Measurements from ENCODE around the gene AIP.
A peak's percentile ranks its signal among the peaks of the same experiment; 100 is the strongest.
"Not testable (repeated sequence)": the region's sequence is repeated elsewhere in the genome, so short reads cannot be mapped to it uniquely, and the experiment has no call there.

The AIP gene

GRCh38 chr11:67449116-67449844 lies 33.5 kb upstream of the AIP start:
- no peak for DNase-seq (ENCODE audit: low spot score)

- DNase-seq (ENCODE audit: low spot score) = no peak
These were observed 31.8 kb upstream of the AIP start for GRCh38 chr11:67450796-67451657.

DNA sequence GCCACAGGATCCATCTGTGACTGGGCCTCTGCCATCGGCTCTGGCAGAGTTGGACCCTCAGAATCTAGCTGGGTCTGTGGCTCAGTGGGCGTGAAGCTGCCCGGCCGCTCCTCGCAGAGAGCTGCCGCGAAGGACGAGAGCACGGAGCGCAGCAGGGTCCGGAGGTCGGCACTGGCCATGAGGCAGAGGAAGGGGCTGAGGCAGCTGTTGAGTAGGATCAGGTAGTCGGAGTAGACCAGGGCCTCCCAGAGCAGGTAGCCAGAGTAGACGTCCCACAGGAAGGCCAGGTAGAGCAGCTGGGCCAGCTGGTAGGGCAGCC lies 31.2 kb upstream of the AIP start:
- DNase-seq (ENCODE audit: low spot score) = no peak

- no peak for DNase-seq (ENCODE audit: low spot score)
These were observed 30.5 kb upstream of the AIP start, which contains the start of gene GPR152 for GRCh38 chr11:67452141-67452952. Gene GPR152 (minus strand): TSS chr11:67452729. CDS start chr11:67452724, 5 bp downstream.

- DNase-seq (ENCODE audit: low spot score) = no peak
These were observed 28.8 kb upstream of the AIP start for GRCh38 chr11:67453816-67454732.

GRCh38 chr11:67455054-67455453 lies 27.8 kb upstream of the AIP start, which contains the start of gene CABP4:
Gene CABP4 (plus strand): TSS chr11:67455354. CDS start chr11:67455424, 70 bp downstream.
- no peak for DNase-seq (ENCODE audit: low spot score)

DNA sequence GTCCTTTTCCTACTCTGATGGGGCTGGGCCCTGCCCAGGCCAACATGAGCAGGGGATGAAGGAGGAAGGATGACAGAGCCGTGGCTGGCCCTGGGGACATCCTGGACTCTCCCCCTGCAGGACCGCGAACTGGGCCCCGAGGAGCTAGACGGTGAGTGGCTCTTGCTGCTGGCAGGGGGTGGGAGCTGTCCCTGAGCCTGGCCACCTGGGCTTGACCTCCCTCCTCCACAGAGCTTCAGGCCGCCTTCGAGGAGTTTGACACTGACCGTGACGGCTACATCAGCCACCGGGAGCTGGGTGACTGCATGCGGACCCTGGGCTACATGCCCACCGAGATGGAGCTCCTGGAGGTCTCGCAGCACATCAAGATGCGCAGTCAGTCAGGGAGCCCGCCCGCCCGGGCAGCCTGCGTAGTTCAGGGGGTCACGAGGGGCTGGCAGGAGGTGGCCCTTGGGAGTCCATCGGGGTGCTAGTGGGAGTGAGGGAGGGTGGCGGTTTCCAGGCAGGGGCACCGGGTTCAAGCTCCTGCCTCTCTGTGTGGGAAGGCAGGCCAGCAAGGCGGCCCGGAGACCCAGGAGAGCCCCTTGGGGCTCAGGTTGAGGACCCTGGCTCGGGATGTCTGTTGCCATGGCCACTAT lies 26.6 kb upstream of the AIP start:
- DNase-seq (ENCODE audit: low spot score) = no peak

DNA sequence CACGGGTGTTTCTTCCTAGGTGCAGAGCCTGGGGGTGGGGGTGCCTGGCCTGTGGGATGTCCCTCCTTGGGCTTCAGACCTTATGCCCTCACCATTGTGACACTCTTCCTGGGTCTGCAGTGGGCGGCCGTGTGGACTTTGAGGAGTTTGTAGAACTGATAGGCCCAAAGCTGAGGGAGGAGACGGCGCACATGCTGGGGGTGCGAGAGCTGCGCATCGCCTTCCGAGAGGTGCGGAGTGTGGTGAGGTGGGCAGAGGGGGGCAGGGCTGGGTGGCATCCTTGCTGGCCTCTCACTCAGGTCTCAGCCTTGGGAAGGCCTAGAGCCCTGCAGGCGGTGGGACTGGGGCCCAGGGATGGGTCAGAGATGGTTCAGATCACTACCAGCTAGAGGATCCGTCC lies 25.4 kb upstream of the AIP start:
- DNase-seq (ENCODE audit: low spot score) = no peak

DNA sequence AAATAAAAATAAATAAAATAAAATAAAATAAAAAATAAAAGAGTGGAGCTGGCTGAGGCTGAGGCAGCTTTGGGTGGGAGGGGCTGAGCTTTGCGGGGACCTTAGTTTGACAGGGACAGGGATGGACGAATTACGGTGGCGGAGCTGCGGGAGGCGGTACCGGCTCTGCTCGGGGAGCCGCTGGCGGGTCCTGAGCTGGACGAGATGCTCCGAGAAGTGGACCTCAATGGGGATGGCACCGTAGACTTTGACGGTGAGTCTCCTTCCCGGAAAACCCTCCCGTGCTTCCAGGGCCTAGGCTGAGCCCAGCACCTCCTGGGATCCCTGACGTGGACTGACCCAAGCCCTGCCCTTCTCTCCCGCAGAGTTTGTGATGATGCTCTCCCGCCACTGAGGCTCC lies 24.6 kb upstream of the AIP start:
- no peak for DNase-seq (ENCODE audit: low spot score)

- no peak for DNase-seq (ENCODE audit: low spot score)
These were observed 19.6 kb upstream of the AIP start for GRCh38 chr11:67463186-67463585.

DNA sequence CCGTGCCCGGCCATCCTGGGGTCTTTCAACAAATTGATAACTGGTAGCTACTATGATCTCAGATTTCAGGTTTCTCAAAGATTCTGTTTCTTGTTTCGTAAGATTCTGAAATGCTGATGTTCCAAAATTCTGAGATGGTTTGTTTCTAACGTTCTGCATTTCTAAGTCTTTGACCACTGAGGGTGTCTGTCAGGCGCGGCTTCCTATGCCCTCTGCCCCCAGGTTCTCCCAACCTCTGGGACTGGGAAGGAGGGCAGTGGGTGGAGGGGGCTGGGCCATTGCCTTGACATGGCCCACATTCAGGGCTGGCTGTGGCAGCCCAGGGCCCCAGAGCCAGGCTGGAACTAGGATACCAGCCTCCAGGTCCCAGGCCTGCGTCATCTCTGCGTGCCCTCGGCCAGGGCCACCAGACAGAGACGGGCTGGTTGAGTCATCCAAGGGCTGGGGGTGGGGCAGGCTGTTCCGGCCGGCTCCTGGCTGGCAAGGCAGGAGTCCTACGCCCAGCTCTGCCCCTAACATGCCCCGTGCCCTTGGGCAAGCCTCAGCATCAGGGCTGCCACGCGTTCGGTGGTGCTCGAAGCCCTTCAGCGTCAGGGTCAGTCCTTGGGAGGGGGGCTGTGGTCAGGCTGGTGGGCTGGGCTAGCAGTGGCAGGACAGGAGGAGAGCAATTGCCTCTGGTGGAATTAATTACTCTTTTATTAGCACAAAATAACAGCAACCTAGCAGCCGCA lies 19.0 kb upstream of the AIP start:
- DNase-seq (ENCODE audit: low spot score) = no peak

GRCh38 chr11:67464411-67465188 lies 18.2 kb upstream of the AIP start:
- DNase-seq (ENCODE audit: low spot score) = peak; percentile 94

GRCh38 chr11:67465189-67465510 lies 17.7 kb upstream of the AIP start:
- DNase-seq (ENCODE audit: low spot score) = no peak

- not testable (repeated sequence) for DNase-seq (ENCODE audit: low spot score)
These were observed 17.3 kb upstream of the AIP start for GRCh38 chr11:67465530-67465929.

DNA sequence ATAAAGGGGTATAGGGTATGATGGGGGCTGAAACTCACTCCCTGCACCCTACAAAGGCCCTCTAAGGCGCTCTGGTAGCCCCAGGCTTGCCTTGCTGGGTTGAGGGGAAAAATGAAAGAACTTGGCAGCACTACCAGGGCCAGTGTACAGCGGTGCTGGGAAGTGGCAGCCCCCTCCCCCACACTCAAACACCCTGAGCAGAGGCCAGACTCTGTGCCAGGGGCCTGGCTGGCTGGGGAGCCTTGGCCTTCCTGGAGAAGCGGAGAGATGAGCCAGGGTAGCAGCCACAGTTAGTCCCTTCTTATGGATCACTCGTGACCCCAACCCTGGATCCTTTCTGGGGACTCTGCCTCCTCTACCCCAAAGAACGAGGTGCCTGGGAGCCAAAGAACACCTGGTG lies 16.5 kb upstream of the AIP start:
- no peak for DNase-seq (ENCODE audit: low spot score)

DNA sequence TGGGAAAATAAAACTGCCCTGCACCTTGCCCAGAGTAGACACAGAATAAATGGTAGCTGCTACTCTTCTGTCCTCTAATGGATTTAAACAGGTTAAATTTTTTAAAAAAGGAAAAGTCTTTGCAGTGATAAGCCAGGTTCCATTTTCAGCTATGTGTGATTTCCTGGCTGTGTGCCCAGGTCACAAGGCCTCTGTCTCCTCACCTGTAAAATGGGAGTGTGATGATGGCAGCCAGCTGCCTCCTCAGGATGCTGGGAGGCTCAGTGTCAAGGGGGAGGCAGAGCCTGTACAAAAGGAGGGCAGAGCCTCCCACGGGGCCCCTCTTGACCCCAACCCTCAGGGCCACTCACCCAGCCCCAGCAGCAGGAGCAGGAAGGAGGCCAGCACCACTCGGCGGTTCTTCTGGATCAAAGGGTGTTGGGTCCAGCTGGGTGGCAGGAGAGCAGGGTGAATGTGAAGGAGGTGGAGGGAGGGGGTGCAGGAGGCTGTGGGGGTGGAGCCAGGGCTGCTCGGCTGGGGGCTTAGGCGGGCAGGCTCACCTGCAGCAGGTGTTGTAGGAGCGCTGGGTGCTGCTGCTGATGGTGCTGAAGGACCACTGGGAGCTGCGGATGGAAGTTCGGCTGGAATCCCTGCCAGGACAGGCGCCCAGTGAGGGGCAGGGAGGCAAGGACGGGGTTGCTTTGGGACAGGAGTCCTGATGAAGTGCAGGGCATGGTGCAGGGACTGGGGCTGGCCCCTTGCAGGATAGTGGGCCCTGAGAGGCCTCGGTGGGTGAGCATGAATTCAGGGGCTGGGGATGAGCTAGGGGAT lies 15.7 kb upstream of the AIP start:
- no peak for DNase-seq (ENCODE audit: low spot score)

DNA sequence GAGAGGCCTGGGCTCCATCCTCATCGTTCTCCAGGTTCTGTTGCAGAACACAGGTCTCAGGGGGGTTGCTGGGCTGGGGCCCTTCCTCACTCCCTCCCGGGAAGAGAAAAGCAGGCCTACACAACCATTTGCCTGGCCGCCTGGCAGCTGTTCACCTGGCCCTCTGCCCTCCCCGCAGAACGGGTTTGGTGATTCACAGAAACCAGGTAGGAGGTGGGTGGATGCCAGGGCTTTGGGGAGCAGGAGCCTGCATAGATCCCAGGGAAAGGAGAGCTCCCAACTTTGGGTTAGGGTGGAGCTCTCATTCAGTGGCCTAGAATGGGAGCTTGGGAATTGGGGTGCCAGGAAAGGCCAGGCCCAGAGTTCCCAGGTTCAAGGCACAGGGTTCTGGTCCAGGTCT lies 14.8 kb upstream of the AIP start:
- DNase-seq (ENCODE audit: low spot score) = no peak

- no peak for DNase-seq (ENCODE audit: low spot score)
These were observed 14.4 kb upstream of the AIP start for GRCh38 chr11:67468456-67468758.

Measured in CD4-positive, alpha-beta T cell treated with Interleukin-15 for 4 hours (primary cell).